IMR-90 (cell line): ENCODE measurements around the gene CNGA1. TPM values are rescaled to one million over a fixed set of nuclear protein-coding genes. Genes with fewer than 3 reads are reported as not detected.

Source experiments
- ATAC-seq: fragments of 200-7000 bp; cut with Tn5 transposase; 2 replicates; pipeline ENCODE4 v1.9.1; 2020; ENCODE audit warnings: low read depth, mild to moderate bottlenecking, moderate library complexity
- BruUV-seq: library from RNA; stranded (reverse); fragments of 400-500 nt; replicated peaks from 2 replicates; lab custom pipeline; 2021; lab: Mats Ljungman, UMichigan
- CTCF ChIA-PET: fragments of 300-600 bp; formaldehyde crosslinking; extraction: SDS; loops from one replicate; lab custom pipeline; 2021; ENCODE audit warnings: antibody characterized with exemption; lab: Yijun Ruan, JAX
- POLR2A ChIA-PET: fragments of 300-600 bp; sonication (Branson Sonifier 250); formaldehyde crosslinking; loops from one replicate; lab custom pipeline; 2022; ENCODE audit warnings: antibody characterized with exemption; ENCODE audit not compliant: unreplicated experiment; lab: Charles Lee
- DNase-seq: peaks from one replicate; pipeline ENCODE4 v3.0.0; 2013
- H2AFZ ChIP-seq: replicated peaks from 2 replicates; pipeline ENCODE3; 2013; ENCODE audit warnings: low read length, mild to moderate bottlenecking; ENCODE audit not compliant: poor library complexity
- H2AK5ac ChIP-seq: 2 replicates; pipeline ENCODE4 v1.6.1; 2013; ENCODE audit warnings: low read depth, low read length, inconsistent platforms
- H2AK9ac ChIP-seq: replicated peaks from 2 replicates; pipeline ENCODE3; 2013; ENCODE audit warnings: mild to moderate bottlenecking, low read depth, low read length, moderate library complexity; ENCODE audit not compliant: poor library complexity
- H2BK120ac ChIP-seq: 2 replicates; pipeline ENCODE4 v1.6.1; 2013; ENCODE audit warnings: low read depth, low read length, inconsistent platforms
- H2BK15ac ChIP-seq: 3 replicates; pipeline ENCODE4 v1.6.1; 2013; ENCODE audit warnings: low read depth, low read length, inconsistent platforms
- H2BK20ac ChIP-seq: 2 replicates; pipeline ENCODE4 v1.6.1; 2013; ENCODE audit warnings: low read depth, mild to moderate bottlenecking, inconsistent platforms, low read length, moderate library complexity
- H2BK5ac ChIP-seq: 2 replicates; pipeline ENCODE4 v1.6.1; 2013; ENCODE audit warnings: mild to moderate bottlenecking, low read depth, low read length, inconsistent platforms; ENCODE audit not compliant: poor library complexity, severe bottlenecking
- H3K14ac ChIP-seq: replicated peaks from 2 replicates; pipeline ENCODE4 v1.6.1; 2013; ENCODE audit warnings: low read depth, low read length, inconsistent platforms
- H3K18ac ChIP-seq: 2 replicates; pipeline ENCODE4 v1.6.1; 2013; ENCODE audit warnings: low read depth, low read length, control low read depth
- H3K23ac ChIP-seq: 2 replicates; pipeline ENCODE4 v1.6.1; 2013; ENCODE audit warnings: low read depth, low read length, inconsistent platforms
- H3K27ac ChIP-seq: 2 replicates; pipeline ENCODE4 v1.5.1; 2013; ENCODE audit warnings: mild to moderate bottlenecking, control low read depth, low read length; ENCODE audit not compliant: insufficient read depth
- H3K27me3 ChIP-seq: 2 replicates; pipeline ENCODE4 v1.6.1; 2013; ENCODE audit warnings: low read length; ENCODE audit not compliant: control insufficient read depth, insufficient read depth
- H3K36me3 ChIP-seq: 2 replicates; pipeline ENCODE4 v1.6.1; 2013; ENCODE audit warnings: low read length, mixed read lengths; ENCODE audit not compliant: control insufficient read depth, insufficient read depth
- H3K4ac ChIP-seq: 2 replicates; pipeline ENCODE4 v1.6.1; 2013; ENCODE audit warnings: low read depth, low read length, inconsistent platforms
- H3K4me1 ChIP-seq: 2 replicates; pipeline ENCODE4 v1.6.1; 2013; ENCODE audit warnings: low read length, mixed read lengths; ENCODE audit not compliant: control insufficient read depth, insufficient read depth
- H3K4me2 ChIP-seq: 2 replicates; pipeline ENCODE4 v1.6.1; 2013; ENCODE audit warnings: low read depth, mild to moderate bottlenecking, control low read depth, low read length, moderate library complexity
- H3K4me3 ChIP-seq: 2 replicates; pipeline ENCODE4 v1.5.1; 2013; ENCODE audit warnings: low read depth, mild to moderate bottlenecking, control low read depth, low read length, moderate library complexity; ENCODE audit not compliant: insufficient read depth
- H3K56ac ChIP-seq: 2 replicates; pipeline ENCODE4 v1.6.1; 2013; ENCODE audit warnings: low read length, inconsistent platforms; ENCODE audit not compliant: insufficient read depth; ENCODE audit errors: extremely low read depth
- H3K79me1 ChIP-seq, 2 experiments: 2 replicates each; pipeline ENCODE4 v1.6.1; 2013; ENCODE audit warnings: low read length in 2 of 2, inconsistent platforms in 1 of 2, low read depth in 1 of 2
- H3K9ac ChIP-seq: 2 replicates; pipeline ENCODE4 v1.6.1; 2013; ENCODE audit warnings: low read depth, low read length, control low read depth
- H3K9me1 ChIP-seq: 2 replicates; pipeline ENCODE4 v1.6.1; 2013; ENCODE audit warnings: low read length, inconsistent platforms; ENCODE audit not compliant: insufficient read depth
- H3K9me3 ChIP-seq: 2 replicates; pipeline ENCODE4 v1.6.1; 2013; ENCODE audit warnings: low read length; ENCODE audit not compliant: control insufficient read depth, insufficient read depth
- H4K20me1 ChIP-seq: 2 replicates; pipeline ENCODE4 v1.6.1; 2013; ENCODE audit warnings: low read length, inconsistent platforms; ENCODE audit not compliant: insufficient read depth
- H4K5ac ChIP-seq: 2 replicates; pipeline ENCODE4 v1.6.1; 2013; ENCODE audit warnings: mild to moderate bottlenecking, low read depth, low read length, control low read depth
- H4K8ac ChIP-seq, 2 experiments: 2 replicates each; pipeline ENCODE4 v1.6.1; 2013; ENCODE audit warnings: low read depth in 2 of 2, low read length in 2 of 2, control low read depth in 1 of 2, inconsistent platforms in 1 of 2
- H4K91ac ChIP-seq: 2 replicates; pipeline ENCODE4 v1.6.1; 2013; ENCODE audit warnings: low read depth, low read length, inconsistent platforms; ENCODE audit not compliant: insufficient read depth
- CTCF ChIP-seq: conservative IDR thresholded peaks from 2 replicates; pipeline ENCODE4 v1.5.1; 2012; ENCODE audit warnings: mild to moderate bottlenecking, low read depth, low read length, improper control_type of control experiment
- ELK1 ChIP-seq: fragments of 150-350 bp; IDR thresholded peaks from 2 replicates; pipeline ENCODE4 v1.6.1; 2016; ENCODE audit warnings: low read depth, mild to moderate bottlenecking, low read length, moderate library complexity, borderline replicate concordance
- MAFK ChIP-seq: IDR thresholded peaks from 2 replicates; pipeline ENCODE4 v1.6.1; 2012; ENCODE audit warnings: low read depth, low read length, improper control_type of control experiment
- POLR2A ChIP-seq: IDR thresholded peaks from 2 replicates; pipeline ENCODE4 v1.6.1; 2012; ENCODE audit warnings: mild to moderate bottlenecking, low read depth, low read length
- RAD21 ChIP-seq: IDR thresholded peaks from 2 replicates; pipeline ENCODE4 v1.6.1; 2012; ENCODE audit warnings: low read length, improper control_type of control experiment
- RFX5 ChIP-seq: IDR thresholded peaks from 2 replicates; pipeline ENCODE4 v1.8.0; 2012; ENCODE audit warnings: low read depth, mild to moderate bottlenecking, low read length, moderate library complexity
- SMC3 ChIP-seq: fragments of 150-350 bp; IDR thresholded peaks from 2 replicates; pipeline ENCODE4 v1.6.1; 2016; ENCODE audit warnings: low read depth, mild to moderate bottlenecking, antibody characterized with exemption, low read length, moderate library complexity
- WGBS, 2 experiments: methylation state at CpG; one replicate each; pipeline versions ENCODE4 v1.1.5 to v1.1.7; 2013; ENCODE audit warnings: missing lambda C conversion rate in 2 of 2; ENCODE audit not compliant: insufficient read length in 1 of 2; ENCODE audit errors: extremely low coverage in 2 of 2; 5-methylcytosine and 5-hydroxymethylcytosine counted together
- dilution Hi-C: fragments of 300-500 bp; cut with HindIII; formaldehyde crosslinking; loops from one replicate; pipeline ENCODE4 v1.14.3; 2018; ENCODE audit warnings: low sequenced_read_pairs; ENCODE audit not compliant: unreplicated experiment
- in situ Hi-C: fragments of 300-500 bp; cut with MboI; formaldehyde crosslinking; loops from 3 replicates; pipeline ENCODE4 v1.14.3; 2019; ENCODE audit warnings: low sequenced_read_pairs, inconsistent platforms, mixed read lengths
- intact Hi-C: fragments of 100-400 bp; cut with micrococcal nuclease; formaldehyde crosslinking; loops from 2 replicates; pipeline ENCODE4 v1.10.0; 2022
- polyA plus RNA-seq, 3 experiments: library from polyadenylated mRNA; depleted of rRNA; stranded (reverse); fragments of >200 nt; gene quantifications; 2 replicates each; pipeline ENCODE4 v1.2.3, GENCODE V29; 2012; ENCODE audit warnings: low replicate concordance in 1 of 3
- total RNA-seq: library from RNA; depleted of rRNA; stranded (reverse); fragments of >200 nt; gene quantifications from 2 replicates; pipeline ENCODE4 v1.2.3, GENCODE V29; 2012

CNGA1 gene
- total and polyA plus RNA-seq, 2 of the 4 experiments (the other 2 are of a cell fraction), result not detected

GRCh38 chr4:47926667-47927258, 89.7 kb downstream of the CNGA1 start:
- H3K4ac ChIP-seq, result no peak overlapping the region
- H3K27ac ChIP-seq, result no peak overlapping the region
- H4K91ac ChIP-seq, result no peak overlapping the region
- H3K56ac ChIP-seq, result no peak overlapping the region
- no peak overlapping the region for H2AK5ac ChIP-seq
- no peak overlapping the region for H2BK120ac ChIP-seq
- no TSS peak for BruUV-seq
- no peaks in the 10 kb centered on the region for H4K20me1 ChIP-seq
- H3K9me3 ChIP-seq, result no peaks in the 10 kb centered on the region
- DNase-seq (peak; percentile 47), ATAC-seq (peak; percentile 96)
- ChIA-PET CTCF (interaction anchor here (1.2 kb wide), 1 partner anchor 88 kb away, joined by 3 read pairs; no protein-coding TSS in a partner anchor), POLR2A (no interaction called here)
- peak overlapping the region; percentile 80 for H2AFZ ChIP-seq
- intact Hi-C loops, result loop anchor here (5.0 kb wide), 1 partner anchor 161 kb away; no protein-coding TSS in a partner anchor
- no peak overlapping the region for H4K8ac ChIP-seq
- no peak overlapping the region for H4K5ac ChIP-seq
- H3K18ac ChIP-seq, result no peak overlapping the region
- TF ChIP-seq ELK1 (no peak), RAD21 (peak; percentile 32; the same call in 1 of the 2 replicates), SMC3 (peak; percentile 24; the same call in 1 of the 2 replicates), RFX5 (no peak), POLR2A (no peak), MAFK (no peak), CTCF (peak; percentile 54)
- in situ Hi-C loops, result no loop called here
- no peak overlapping the region for H3K9ac ChIP-seq
- no peak overlapping the region for H3K23ac ChIP-seq
- no peak overlapping the region for H3K4me3 ChIP-seq
- H2AK9ac ChIP-seq, result no peak overlapping the region
- H3K4me2 ChIP-seq, result peak overlapping the region; percentile 66
- H3K4me1 ChIP-seq, result no peaks in the 10 kb centered on the region
- H2BK15ac ChIP-seq, result no peak overlapping the region
- H3K27me3 ChIP-seq, result no peaks in the 10 kb centered on the region; the same call in 1 of the 2 replicates
- no peak overlapping the region for H2BK20ac ChIP-seq
- WGBS, 2 experiments, result 3% methylated on average over 7 of the region's 15 CpGs; no CpG with 5 or more reads in 1 of the 2 experiments
- dilution Hi-C loops, result no loop called here
- H3K9me1 ChIP-seq, result no peaks in the 10 kb centered on the region
- no peaks in the 10 kb centered on the region for H3K36me3 ChIP-seq
- H3K14ac ChIP-seq, result no peak overlapping the region
- no peaks in the 10 kb centered on the region for H3K79me1 ChIP-seq
- no peak overlapping the region for H2BK5ac ChIP-seq
